22Rv1 (cell line): ENCODE data around the gene PKNOX2.

ENCODE experiments used
- H3K27ac ChIP-seq: fragments of 450-650 bp; 2 replicates; pipeline ENCODE4 v1.5.1; 2017
- CTCF ChIP-seq: fragments of 450-650 bp; IDR thresholded peaks from 2 replicates; pipeline ENCODE4 v1.5.1; 2017; ENCODE audit warnings: mild to moderate bottlenecking
- ZFX ChIP-seq: fragments of 450-650 bp; IDR thresholded peaks from 2 replicates; pipeline ENCODE4 v1.6.1; 2017; ENCODE audit warnings: antibody characterized with exemption, borderline replicate concordance

PKNOX2 gene

GRCh38 chr11:125253289-125253688 is 88.7 kb downstream of the PKNOX2 start:
- no peak overlapping the region for H3K27ac ChIP-seq
- TF ChIP-seq CTCF = no peak
- TF ChIP-seq ZFX = no peak

GRCh38 chr11:125253795-125254525 is 89.4 kb downstream of the PKNOX2 start:
- TF ChIP-seq ZFX = no peak
- TF ChIP-seq CTCF = no peak
- H3K27ac ChIP-seq = no peak overlapping the region

- no peak overlapping the region for H3K27ac ChIP-seq
- TF ChIP-seq CTCF = no peak
- TF ChIP-seq ZFX = no peak
Measured at GRCh38 chr11:125256541-125257189, 92.1 kb downstream of the PKNOX2 start.

GRCh38 chr11:125257190-125257579 is 92.6 kb downstream of the PKNOX2 start:
- H3K27ac ChIP-seq = no peak overlapping the region
- TF ChIP-seq ZFX (no peak), CTCF (peak; percentile 17; the same call in 1 of the 2 replicates)

- no peak overlapping the region for H3K27ac ChIP-seq
- TF ChIP-seq CTCF (no peak), ZFX (no peak)
Measured at GRCh38 chr11:125257751-125258150, 93.2 kb downstream of the PKNOX2 start.

- TF ChIP-seq CTCF = no peak
- no peak overlapping the region for H3K27ac ChIP-seq
Measured at GRCh38 chr11:125258291-125259032, 93.9 kb downstream of the PKNOX2 start.

- TF ChIP-seq CTCF (no peak), ZFX (no peak)
- no peak overlapping the region for H3K27ac ChIP-seq
Measured at GRCh38 chr11:125261588-125261987, 97.0 kb downstream of the PKNOX2 start.
